ENCODE data around the gene SYNDIG1L.
"Not testable (repeated sequence)": the region's sequence is repeated elsewhere in the genome, so short reads cannot be mapped to it uniquely, and the experiment has no call there.

The SYNDIG1L gene

GRCh38 chr14:74426202-74426582 is at the start of gene SYNDIG1L:
Gene SYNDIG1L, minus strand, starts transcription at chr14:74426210. Its CDS starts 16,466 bp downstream, at chr14:74409744.
- DNase-seq: no peak

GRCh38 chr14:74475678-74476077 is 49.7 kb upstream of the SYNDIG1L start:
- no peak for DNase-seq

GRCh38 chr14:74474376-74474775 is 48.4 kb upstream of the SYNDIG1L start:
- no peak for DNase-seq

GRCh38 chr14:74472601-74473000 is 46.6 kb upstream of the SYNDIG1L start:
- DNase-seq: no peak

GRCh38 chr14:74469548-74470518 is 43.8 kb upstream of the SYNDIG1L start:
- DNase-seq: no peak

- no peak for DNase-seq
Observed at GRCh38 chr14:74468513-74468912, 42.5 kb upstream of the SYNDIG1L start.

GRCh38 chr14:74465335-74465734 is 39.3 kb upstream of the SYNDIG1L start:
- no peak for DNase-seq

- DNase-seq: no peak
Observed at GRCh38 chr14:74464785-74465184, 38.8 kb upstream of the SYNDIG1L start.

GRCh38 chr14:74463697-74464096 is 37.7 kb upstream of the SYNDIG1L start:
- no peak for DNase-seq

- DNase-seq: no peak
Observed at GRCh38 chr14:74462993-74463392, 37.0 kb upstream of the SYNDIG1L start.

- no peak for DNase-seq
Observed at GRCh38 chr14:74459976-74460375, 34.0 kb upstream of the SYNDIG1L start.

GRCh38 chr14:74459289-74459946 is 33.4 kb upstream of the SYNDIG1L start:
- peak; percentile 14 for DNase-seq

- no peak for DNase-seq
Observed at GRCh38 chr14:74457565-74457895, 31.5 kb upstream of the SYNDIG1L start.

GRCh38 chr14:74456684-74457564 is 30.9 kb upstream of the SYNDIG1L start:
- DNase-seq: no peak

- not testable (repeated sequence) for DNase-seq
Observed at GRCh38 chr14:74454397-74454796, 28.4 kb upstream of the SYNDIG1L start.

- DNase-seq: no peak
Observed at GRCh38 chr14:74444866-74445265, 18.9 kb upstream of the SYNDIG1L start.

- no peak for DNase-seq
Observed at GRCh38 chr14:74442757-74443156, 16.7 kb upstream of the SYNDIG1L start.

- no peak for DNase-seq
Observed at GRCh38 chr14:74441113-74441512, 15.1 kb upstream of the SYNDIG1L start.

GRCh38 chr14:74438351-74438915 is 12.4 kb upstream of the SYNDIG1L start:
- DNase-seq: no peak

GRCh38 chr14:74437496-74438053 is 11.6 kb upstream of the SYNDIG1L start:
- no peak for DNase-seq

- DNase-seq: no peak
Observed at GRCh38 chr14:74434294-74434693, 8.3 kb upstream of the SYNDIG1L start.

GRCh38 chr14:74429991-74430390 is 4.0 kb upstream of the SYNDIG1L start:
- DNase-seq: no peak

All from CD4-positive, alpha-beta T cell treated with Interleukin-6 for 4 hours (primary cell).